ENCODE results near the gene APBB1.

DNA sequence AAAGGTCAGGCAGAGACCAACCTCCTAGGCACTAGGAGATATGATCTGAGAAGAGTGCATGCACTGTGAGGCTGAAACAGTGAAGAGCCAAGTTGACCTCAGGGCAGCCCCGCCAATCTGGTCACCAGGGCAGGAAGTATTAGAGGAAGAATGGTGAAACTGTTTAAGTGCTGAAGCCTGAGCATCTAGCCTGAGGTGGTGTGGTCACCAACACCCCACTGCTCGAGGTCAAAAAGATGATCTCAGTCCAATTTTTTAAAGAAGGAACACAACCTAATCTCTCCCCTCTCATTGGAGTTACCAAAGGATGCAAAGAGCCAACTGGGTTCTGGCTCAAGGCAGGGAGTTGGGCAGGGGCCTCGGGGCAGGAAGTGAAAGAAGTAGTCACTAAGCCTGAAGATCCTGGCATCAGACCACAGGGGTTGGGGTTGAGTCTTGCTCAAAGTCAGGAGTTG is 4.0 kb downstream of the APBB1 start:
- TF ChIP-seq POLR2A (IDR thresholded peaks at IDR 0.05) (no peak), EP300 (IDR thresholded peaks at IDR 0.05) (no peak)
